Fibroblast of mammary gland (primary cell): ENCODE measurements around the gene CDK19.

Source experiments
- DNase-seq: peaks from one replicate; pipeline ENCODE4 v3.0.0-alpha.2; 2010; ENCODE audit warnings: low read depth
- H3K4me3 ChIP-seq: 2 replicates; pipeline ENCODE4 v1.5.1; 2011; ENCODE audit warnings: low read depth, mild to moderate bottlenecking, low read length, moderate library complexity; ENCODE audit not compliant: control insufficient read depth
- TF ChIP-seq, protein P1 (sequence below): conservative IDR thresholded peaks from 2 replicates; pipeline ENCODE4 v1.5.1; 2011; ENCODE audit warnings: low read depth, low read length, inconsistent platforms; ENCODE audit not compliant: control insufficient read depth, insufficient read depth

CDK19 gene

DNA sequence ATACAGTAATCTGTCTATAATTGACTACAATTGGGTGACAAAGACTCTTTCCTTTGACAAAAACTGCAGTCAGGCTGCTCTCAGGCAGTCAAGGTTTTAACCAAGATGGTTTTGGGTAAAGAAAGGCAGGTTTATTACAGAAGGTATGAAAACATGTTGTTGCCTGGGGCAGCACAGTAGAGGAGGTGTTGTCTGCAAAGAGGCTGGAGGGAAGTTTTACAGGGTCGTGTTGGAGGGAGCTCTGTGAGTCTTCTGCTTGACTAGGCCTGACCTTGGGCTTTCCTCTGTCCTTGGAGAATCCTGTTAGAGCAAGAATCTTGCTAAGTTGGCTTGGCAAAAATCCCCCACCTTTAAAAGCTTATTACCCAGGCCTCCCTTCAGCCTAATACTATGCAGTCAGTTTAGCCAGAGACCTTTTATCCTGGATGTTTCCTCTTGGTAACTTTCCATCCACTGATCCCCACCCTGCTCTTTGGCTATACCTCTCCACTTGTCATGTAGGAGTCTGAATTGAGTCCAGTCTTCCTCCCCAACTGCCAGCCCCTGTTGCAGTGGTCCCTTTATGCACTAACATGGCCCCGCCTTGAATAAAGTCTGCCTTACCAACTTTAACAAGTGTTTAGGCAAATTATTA is 195.9 kb downstream of the CDK19 start:
- TF ChIP-seq, protein P1, sequence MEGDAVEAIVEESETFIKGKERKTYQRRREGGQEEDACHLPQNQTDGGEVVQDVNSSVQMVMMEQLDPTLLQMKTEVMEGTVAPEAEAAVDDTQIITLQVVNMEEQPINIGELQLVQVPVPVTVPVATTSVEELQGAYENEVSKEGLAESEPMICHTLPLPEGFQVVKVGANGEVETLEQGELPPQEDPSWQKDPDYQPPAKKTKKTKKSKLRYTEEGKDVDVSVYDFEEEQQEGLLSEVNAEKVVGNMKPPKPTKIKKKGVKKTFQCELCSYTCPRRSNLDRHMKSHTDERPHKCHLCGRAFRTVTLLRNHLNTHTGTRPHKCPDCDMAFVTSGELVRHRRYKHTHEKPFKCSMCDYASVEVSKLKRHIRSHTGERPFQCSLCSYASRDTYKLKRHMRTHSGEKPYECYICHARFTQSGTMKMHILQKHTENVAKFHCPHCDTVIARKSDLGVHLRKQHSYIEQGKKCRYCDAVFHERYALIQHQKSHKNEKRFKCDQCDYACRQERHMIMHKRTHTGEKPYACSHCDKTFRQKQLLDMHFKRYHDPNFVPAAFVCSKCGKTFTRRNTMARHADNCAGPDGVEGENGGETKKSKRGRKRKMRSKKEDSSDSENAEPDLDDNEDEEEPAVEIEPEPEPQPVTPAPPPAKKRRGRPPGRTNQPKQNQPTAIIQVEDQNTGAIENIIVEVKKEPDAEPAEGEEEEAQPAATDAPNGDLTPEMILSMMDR = no peak
- H3K4me3 ChIP-seq = no peak overlapping the region
- no peak for DNase-seq

DNA sequence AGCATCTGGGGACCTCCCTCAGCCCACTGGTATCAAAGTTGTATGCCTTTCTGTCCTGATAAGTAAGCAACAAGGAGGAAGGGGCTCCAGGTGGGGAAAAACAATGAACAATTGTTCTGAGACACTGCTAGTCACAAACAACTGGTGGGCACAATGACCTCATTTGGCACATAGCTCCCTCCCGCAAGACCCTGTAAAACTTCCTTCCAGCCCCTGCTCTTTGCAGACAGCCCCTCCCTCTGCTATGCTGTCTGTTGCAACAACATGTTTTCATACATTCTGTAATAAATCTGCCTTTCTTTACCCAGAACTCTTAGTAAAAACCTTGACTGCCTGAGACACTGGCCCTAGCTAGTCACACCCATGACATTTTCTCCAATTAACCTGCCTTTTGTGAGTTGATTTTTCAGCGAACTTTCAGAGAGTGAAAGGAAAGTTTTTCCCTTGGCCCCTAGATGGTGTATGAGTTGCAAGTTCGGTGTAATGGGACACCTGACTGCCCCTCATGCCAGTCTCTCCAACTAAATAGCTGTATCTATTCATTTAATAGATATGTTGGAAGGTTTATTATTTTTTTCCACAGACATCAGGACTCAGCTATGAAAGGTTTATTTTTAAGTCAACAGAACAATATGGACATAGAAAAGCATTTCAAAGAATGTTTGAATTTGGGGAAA is 196.5 kb downstream of the CDK19 start:
- peak; percentile 23 for DNase-seq
- H3K4me3 ChIP-seq = no peak overlapping the region
- TF ChIP-seq, protein P1 = peak; percentile 27

DNA sequence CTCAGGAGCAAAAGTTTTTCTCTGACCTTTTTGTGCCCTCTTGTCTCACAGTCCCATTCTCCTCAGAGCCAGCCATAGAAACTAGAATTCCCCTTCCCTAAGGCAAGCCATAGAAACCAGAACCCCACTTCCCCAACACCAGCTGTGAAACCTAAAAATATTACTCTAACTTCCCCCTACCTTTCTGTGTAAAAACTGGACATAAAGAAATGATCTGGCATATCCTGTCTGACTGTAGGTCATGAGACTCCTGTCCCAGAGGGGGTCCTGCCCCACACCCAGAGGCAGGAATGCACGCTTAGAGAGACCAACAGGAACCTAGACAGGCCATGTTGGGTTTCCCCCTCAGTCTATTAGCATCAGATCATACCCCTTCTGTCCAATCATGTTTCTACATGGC is 198.2 kb downstream of the CDK19 start:
- no peak for DNase-seq
- H3K4me3 ChIP-seq = no peak overlapping the region
- TF ChIP-seq, protein P1 = no peak

DNA sequence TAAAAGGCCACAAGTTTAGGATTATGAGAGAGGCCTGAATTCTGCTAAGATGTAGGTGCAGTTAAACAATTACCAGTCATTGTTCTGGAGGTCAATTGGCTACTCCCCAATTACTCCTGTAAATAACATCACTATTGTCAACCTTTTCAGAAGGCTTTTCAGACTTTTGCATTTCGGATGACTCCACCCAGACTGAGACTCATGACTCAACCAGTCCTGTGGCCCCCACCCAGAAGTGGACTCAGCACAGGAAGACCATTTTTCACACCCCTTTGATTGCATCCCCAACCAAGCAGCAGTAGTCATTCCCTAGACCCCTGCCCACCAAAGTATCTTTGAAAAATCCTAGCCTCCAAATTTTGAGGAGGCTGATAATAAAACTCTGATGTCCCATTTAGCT is 199.5 kb downstream of the CDK19 start:
- no peak for DNase-seq
- TF ChIP-seq, protein P1 = no peak
- no peak overlapping the region for H3K4me3 ChIP-seq

DNA sequence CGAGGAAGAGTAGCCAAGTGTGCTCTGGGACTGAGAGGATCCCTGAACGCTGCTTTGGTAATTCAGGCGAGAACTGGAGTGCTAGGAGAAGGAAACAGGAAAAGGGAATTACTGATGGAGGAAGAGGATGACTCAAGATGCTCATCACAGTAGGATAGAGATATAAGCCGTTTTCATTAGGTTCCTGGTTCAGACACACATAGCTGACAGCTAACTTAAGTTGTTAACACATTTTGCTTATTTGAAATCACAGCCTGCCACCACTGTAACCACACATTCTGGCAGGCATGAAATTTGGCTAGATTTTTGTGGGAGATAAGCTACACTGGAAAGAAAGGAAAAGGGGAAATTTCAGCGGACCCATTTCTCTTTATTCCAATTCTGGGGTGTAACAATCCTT is 200.7 kb downstream of the CDK19 start:
- TF ChIP-seq, protein P1 = no peak
- DNase-seq = no peak
- H3K4me3 ChIP-seq = no peak overlapping the region

DNA sequence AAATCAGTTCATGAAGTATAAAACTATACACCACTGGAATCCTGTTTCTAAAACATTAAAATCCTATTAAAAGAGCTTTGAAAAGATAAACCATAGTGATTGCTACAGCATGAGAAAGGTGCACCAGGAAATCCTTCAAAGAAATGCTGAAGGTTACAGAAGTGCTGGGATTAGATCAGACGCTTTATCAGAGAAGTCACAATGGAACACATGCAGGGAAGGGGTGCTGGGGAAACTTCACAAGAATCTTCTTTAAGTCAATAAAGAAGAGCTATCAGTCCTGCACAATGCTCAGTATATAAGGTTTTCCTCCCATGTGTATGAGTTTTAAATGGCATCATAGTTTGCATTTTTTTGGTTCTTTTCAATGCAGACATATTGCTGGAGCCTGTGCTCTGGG is 201.2 kb downstream of the CDK19 start:
- no peak overlapping the region for H3K4me3 ChIP-seq

More for the DNA sequence above, 201.2 kb downstream of the CDK19 start:
- no peak for DNase-seq
- TF ChIP-seq, protein P1 = no peak
